Colonic mucosa (tissue), 4 donors: ENCODE data around the gene ITGA7. TPM values are rescaled to one million over a fixed set of nuclear protein-coding genes. Genes with fewer than 3 reads are reported as not detected.

ENCODE experiments used
- DNase-seq: peaks from one replicate; pipeline ENCODE4 v3.0.0-alpha.2; 2020
- H3K27ac ChIP-seq: fragments of 200-600 bp; one replicate; pipeline ENCODE4 v1.8.0; 2021
- H3K27me3 ChIP-seq: fragments of 200-600 bp; one replicate; pipeline ENCODE4 v1.8.0; 2021
- H3K36me3 ChIP-seq: fragments of 200-600 bp; one replicate; pipeline ENCODE4 v1.8.0; 2021
- H3K4me1 ChIP-seq: fragments of 200-600 bp; one replicate; pipeline ENCODE4 v1.8.0; 2021; ENCODE audit warnings: mild to moderate bottlenecking
- H3K4me3 ChIP-seq: fragments of 200-600 bp; one replicate; pipeline ENCODE4 v1.8.0; 2021
- H3K9ac ChIP-seq, 2 donors: one replicate each; pipeline ENCODE4 v1.7.0; 2013; ENCODE audit warnings: control low read depth in 2 of 2, low read depth in 2 of 2, low read length in 2 of 2
- H3K9me3 ChIP-seq: fragments of 200-600 bp; one replicate; pipeline ENCODE4 v1.8.0; 2021
- intact Hi-C: fragments of 100-400 bp; cut with DNase I; formaldehyde crosslinking; loops from one replicate; pipeline ENCODE4 v1.14.1; 2022
- total RNA-seq, 2 donors: library from RNA; stranded (reverse); fragmentation: NEBNext Ultra II Directional in 1 of 2; extraction: Animal tissue kit (Norgen Biotek cat#: 25700) in 1 of 2; gene quantifications; one replicate each; pipeline ENCODE4 v1.2.1, GENCODE V29; 2021
- TF ChIP-seq, protein P1 (sequence below): fragments of 200-600 bp; IDR thresholded peaks from one replicate; pipeline ENCODE4 v1.8.0; 2022; ENCODE audit warnings: antibody characterized with exemption, mild to moderate bottlenecking
- donor health status: healthy.
- donor health status: DM: no; HTN: no; CAD: no.
- donor health status: DM: no; HTN: no; CAD: no.

ITGA7 gene
- total RNA-seq, 2 donors from 2014 or later: 10.8 to 64.4 TPM

DNA sequence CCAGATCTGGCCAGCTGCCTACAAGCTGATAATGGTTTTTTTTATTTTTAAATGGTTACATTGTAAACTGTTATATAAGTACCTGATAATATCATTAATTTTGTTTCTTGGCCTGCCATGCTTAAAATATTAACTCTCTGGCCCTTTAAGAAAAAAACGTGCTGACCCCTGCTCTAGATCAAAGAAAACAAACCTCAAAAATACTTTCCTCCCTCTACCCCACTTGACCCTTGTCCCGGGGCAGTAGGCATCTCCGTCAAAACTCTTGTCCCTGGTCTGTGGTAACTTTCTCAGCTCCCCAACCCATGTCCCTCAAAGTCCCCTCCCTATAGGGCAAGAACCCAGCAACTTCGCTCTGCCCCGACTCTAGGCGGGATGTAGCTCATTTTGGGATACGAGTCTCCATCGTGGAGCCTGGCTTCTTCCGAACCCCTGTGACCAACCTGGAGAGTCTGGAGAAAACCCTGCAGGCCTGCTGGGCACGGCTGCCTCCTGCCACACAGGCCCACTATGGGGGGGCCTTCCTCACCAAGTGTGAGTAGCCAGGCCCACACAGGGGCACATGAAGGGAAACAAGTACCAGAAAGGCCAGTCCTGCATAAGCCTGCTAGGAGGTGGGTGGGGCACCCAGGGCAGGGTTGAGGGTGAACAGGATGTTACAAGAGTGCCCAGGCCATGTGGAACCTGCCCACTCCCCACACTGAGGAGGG lies 16.0 kb upstream of the ITGA7 start:
- no peaks in the 10 kb centered on the region for H3K9me3 ChIP-seq
- intact Hi-C loops: loop anchor here (5.0 kb wide), 2 partner anchors 41 to 61 kb away; a partner anchor contains a TSS
- H3K4me3 ChIP-seq: no peak overlapping the region
- TF ChIP-seq, protein P1, sequence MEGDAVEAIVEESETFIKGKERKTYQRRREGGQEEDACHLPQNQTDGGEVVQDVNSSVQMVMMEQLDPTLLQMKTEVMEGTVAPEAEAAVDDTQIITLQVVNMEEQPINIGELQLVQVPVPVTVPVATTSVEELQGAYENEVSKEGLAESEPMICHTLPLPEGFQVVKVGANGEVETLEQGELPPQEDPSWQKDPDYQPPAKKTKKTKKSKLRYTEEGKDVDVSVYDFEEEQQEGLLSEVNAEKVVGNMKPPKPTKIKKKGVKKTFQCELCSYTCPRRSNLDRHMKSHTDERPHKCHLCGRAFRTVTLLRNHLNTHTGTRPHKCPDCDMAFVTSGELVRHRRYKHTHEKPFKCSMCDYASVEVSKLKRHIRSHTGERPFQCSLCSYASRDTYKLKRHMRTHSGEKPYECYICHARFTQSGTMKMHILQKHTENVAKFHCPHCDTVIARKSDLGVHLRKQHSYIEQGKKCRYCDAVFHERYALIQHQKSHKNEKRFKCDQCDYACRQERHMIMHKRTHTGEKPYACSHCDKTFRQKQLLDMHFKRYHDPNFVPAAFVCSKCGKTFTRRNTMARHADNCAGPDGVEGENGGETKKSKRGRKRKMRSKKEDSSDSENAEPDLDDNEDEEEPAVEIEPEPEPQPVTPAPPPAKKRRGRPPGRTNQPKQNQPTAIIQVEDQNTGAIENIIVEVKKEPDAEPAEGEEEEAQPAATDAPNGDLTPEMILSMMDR: no peak
- H3K4me1 ChIP-seq: peaks cover 29% of the 10 kb centered on the region
- H3K9ac ChIP-seq: peak overlapping the region in 1 of 2 donors; percentile 38
- no peak overlapping the region for H3K27ac ChIP-seq
- no peaks in the 10 kb centered on the region for H3K36me3 ChIP-seq
- no peaks in the 10 kb centered on the region for H3K27me3 ChIP-seq
- DNase-seq: no peak

GRCh38 chr12:55722948-55723347 lies 15.2 kb upstream of the ITGA7 start:
- Histone ChIP-seq H3K9ac (no peak overlapping the region), H3K27me3 (no peaks in the 10 kb centered on the region), H3K4me1 (peaks cover 36% of the 10 kb centered on the region), H3K4me3 (no peak overlapping the region), H3K27ac (no peak overlapping the region), H3K9me3 (no peaks in the 10 kb centered on the region), H3K36me3 (no peaks in the 10 kb centered on the region)
- no peak for DNase-seq
- intact Hi-C loops: loop anchor here (5.0 kb wide), 2 partner anchors 41 to 61 kb away; a partner anchor contains a TSS
- TF ChIP-seq, protein P1: no peak

GRCh38 chr12:55721601-55722213 lies 14.0 kb upstream of the ITGA7 start:
- H3K27me3 ChIP-seq: no peaks in the 10 kb centered on the region
- H3K9ac ChIP-seq: peak overlapping the region in 1 of 2 donors; percentile 91
- DNase-seq: peak; percentile 29
- peak overlapping the region; percentile 99 for H3K27ac ChIP-seq
- H3K9me3 ChIP-seq: no peaks in the 10 kb centered on the region
- H3K4me1 ChIP-seq: peaks cover 48% of the 10 kb centered on the region
- no peaks in the 10 kb centered on the region for H3K36me3 ChIP-seq
- intact Hi-C loops: loop anchor here (5.0 kb wide), 2 partner anchors 39 to 59 kb away; a partner anchor contains a TSS
- no peak overlapping the region for H3K4me3 ChIP-seq
- TF ChIP-seq, protein P1: no peak

GRCh38 chr12:55720894-55721444 lies 13.3 kb upstream of the ITGA7 start:
- Histone ChIP-seq H3K4me3 (no peak overlapping the region), H3K4me1 (peaks cover 49% of the 10 kb centered on the region), H3K9ac (peak overlapping the region in 1 of 2 donors; percentile 91), H3K27ac (peak overlapping the region; percentile 99), H3K27me3 (no peaks in the 10 kb centered on the region), H3K9me3 (no peaks in the 10 kb centered on the region), H3K36me3 (no peaks in the 10 kb centered on the region)
- intact Hi-C loops: loop anchor here (5.0 kb wide), 2 partner anchors 39 to 59 kb away; a partner anchor contains a TSS
- peak; percentile 77 for DNase-seq
- TF ChIP-seq, protein P1: peak; percentile 54

DNA sequence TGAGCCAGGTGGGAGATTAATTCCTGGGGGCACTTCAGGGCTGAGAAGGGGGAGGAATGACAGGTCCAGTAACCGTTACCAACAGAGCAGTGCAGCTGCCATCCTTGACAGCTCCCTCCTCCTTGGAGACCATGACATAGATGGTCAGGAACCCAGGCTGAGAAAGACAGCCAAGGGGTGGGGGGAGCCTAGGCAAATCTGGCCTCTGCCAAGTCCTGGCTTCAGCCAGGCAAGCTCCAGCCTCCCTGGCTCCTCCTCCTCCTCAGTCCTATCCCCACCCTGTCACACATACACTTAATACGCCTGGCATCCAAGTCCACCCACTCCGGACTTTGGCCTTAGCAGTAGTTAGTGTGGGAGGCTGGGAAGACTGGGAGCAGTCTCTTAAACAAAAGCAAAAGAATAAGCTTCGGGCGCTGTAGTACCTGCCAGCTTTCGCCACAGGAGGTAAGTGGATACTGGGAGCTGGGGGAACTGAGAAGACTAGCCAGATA lies 12.4 kb upstream of the ITGA7 start, which contains the start of gene RDH5:
Gene RDH5, plus strand, starts transcription at position 323 of the 494 bp plus-strand sequence. CDS start 792 bp downstream, outside the sequence.
- Histone ChIP-seq H3K4me1 (peaks cover 54% of the 10 kb centered on the region), H3K9ac (peak within 1 kb of the TSS; percentile 53 to 91), H3K4me3 (no peak within 1 kb of the TSS), H3K27ac (peak within 1 kb of the TSS; percentile 99), H3K36me3 (no peaks in the 10 kb centered on the region), H3K9me3 (no peaks in the 10 kb centered on the region), H3K27me3 (no peaks in the 10 kb centered on the region)
- DNase-seq: peak; percentile 92
- intact Hi-C loops: loop anchor here (5.0 kb wide), 2 partner anchors 38 to 58 kb away; a partner anchor contains a TSS
- TF ChIP-seq, protein P1: no peak
